Heart right ventricle (tissue), 16 donors: ENCODE results near the gene ISCA1. TPM values are rescaled to one million over a fixed set of nuclear protein-coding genes. Genes with fewer than 3 reads are reported as not detected.

ENCODE experiments used
- ATAC-seq, 8 donors: fragments of 200-7000 bp; cut with Tn5 transposase; one replicate each; pipeline ENCODE4 v1.9.1; 2020; ENCODE audit warnings: mild to moderate bottlenecking in 8 of 8, moderate library complexity in 8 of 8, moderate number of reproducible peaks in 1 of 8
- DNase-seq, 2 donors: peaks; one replicate each; pipeline ENCODE4 v3.0.0-alpha.2; 2020
- H3K27ac ChIP-seq, 10 donors: fragments of 200-600 bp; sonication (generic) in 2 of 10; one replicate each; pipeline versions ENCODE4 v1.5.0 to v1.8.0; 2020 to 2022; ENCODE audit warnings: mild to moderate bottlenecking in 3 of 10
- H3K27me3 ChIP-seq, 7 donors: fragments of 200-600 bp; one replicate each; pipeline ENCODE4 v1.8.0; 2021 to 2022; ENCODE audit warnings: mild to moderate bottlenecking in 2 of 7
- H3K36me3 ChIP-seq, 9 donors: fragments of 200-600 bp; sonication (generic) in 1 of 9; one replicate each; pipeline versions ENCODE4 v1.5.0 to v1.8.0; 2020 to 2022; ENCODE audit warnings: mild to moderate bottlenecking in 2 of 9
- H3K4me1 ChIP-seq, 9 donors: fragments of 200-600 bp; sonication (generic) in 1 of 9; one replicate each; pipeline versions ENCODE4 v1.5.0 to v1.8.0; 2020 to 2022; ENCODE audit warnings: mild to moderate bottlenecking in 4 of 9
- H3K4me3 ChIP-seq, 10 donors: fragments of 200-600 bp; sonication (generic) in 2 of 10; one replicate each; pipeline versions ENCODE4 v1.5.0 to v1.8.0; 2020 to 2022; ENCODE audit warnings: mild to moderate bottlenecking in 7 of 10, moderate library complexity in 2 of 10
- H3K9me3 ChIP-seq, 11 donors: fragments of 200-600 bp in 10 of 11; sonication (generic) in 2 of 11; one replicate each; pipeline versions ENCODE4 v1.5.0 to v1.8.0; 2013 to 2022; ENCODE audit warnings: mild to moderate bottlenecking in 2 of 11, control low read depth in 1 of 11, moderate library complexity in 1 of 11
- CTCF ChIP-seq, 9 donors: fragments of 200-600 bp; sonication (generic) in 2 of 9; IDR thresholded peaks; one replicate each; pipeline versions ENCODE4 v1.5.0 to v1.8.0; 2021 to 2022; ENCODE audit warnings: antibody characterized with exemption in 9 of 9, mild to moderate bottlenecking in 5 of 9, moderate library complexity in 1 of 9
- WGBS, 2 donors: extraction: QIAGEN DNeasy Blood & Tissue Kit; methylation state at CpG; one replicate each; pipeline ENCODE4 v1.1.7; 2013; ENCODE audit warnings: inconsistent platforms in 1 of 2; 5-methylcytosine and 5-hydroxymethylcytosine counted together
- intact Hi-C, 10 donors: fragments of 100-400 bp; cut with DNase I; formaldehyde crosslinking; loops; one replicate each; pipeline versions ENCODE4 v1.11.1 to v1.14.2; 2022
- polyA plus RNA-seq, 2 donors: library from polyadenylated mRNA; stranded (reverse); fragments of 200-250 nt; gene quantifications; one replicate each; pipeline ENCODE4 v1.2.3, GENCODE V29; 2013
- total RNA-seq, 10 donors: library from RNA; stranded (reverse); fragmentation: NEBNext Ultra II Directional in 3 of 10; extraction: Animal tissue kit (Norgen Biotek cat#: 25700) in 3 of 10; gene quantifications; one replicate each; pipeline versions ENCODE4 v1.2.1 to v1.2.4, GENCODE V29; 2021 to 2023
- donor health status: Arrhythmogenic right ventricular cardiomyopathy.
- donor health status: ischemic (EF 13 %, LVEDD 7.1; RV severe dilation, severe dysfunction).
- donor health status: healthy with polysubstance abuse.
- donor health status: DM: no; HTN: yes; CAD: no.
- donor health status: DM: no; HTN: no; CAD: no.
- donor health status: ischemic (EF 25% LVEDD 6.9; RV normal size, moderate dysfunction).
- donor health status: ischemic (EF 25% LVEDD 5.7; RV mildly dilated, moderate dysfunction).
- donor health status: healthy.
- donor health status: DM: yes; HTN: yes; CAD: no.
- donor health status: Ischemic cardiomyopathy.
- donor health status: ischemic (EF 35%, LVEDD 5.7; RV mildly dilated, moderate dysfunction).
- donor health status: nonischemic (EF 11% LVEDD 7.7; RV severe dilation, severe dysfunction).
- donor health status: DM: yes; HTN: yes; CAD: no.
- donor health status: PGD.
- donor health status: ischemic (EF 29% LVEDD 5.4; RV normal size, mild dysfunction).
- donor health status: nonischemic (EF 23%, LVEDD 6.1; RV moderate dilation, normal function).

Gene ISCA1
- total and polyA plus RNA-seq, 12 donors, result 27.1 to 86.1 (median 70.3) TPM

DNA sequence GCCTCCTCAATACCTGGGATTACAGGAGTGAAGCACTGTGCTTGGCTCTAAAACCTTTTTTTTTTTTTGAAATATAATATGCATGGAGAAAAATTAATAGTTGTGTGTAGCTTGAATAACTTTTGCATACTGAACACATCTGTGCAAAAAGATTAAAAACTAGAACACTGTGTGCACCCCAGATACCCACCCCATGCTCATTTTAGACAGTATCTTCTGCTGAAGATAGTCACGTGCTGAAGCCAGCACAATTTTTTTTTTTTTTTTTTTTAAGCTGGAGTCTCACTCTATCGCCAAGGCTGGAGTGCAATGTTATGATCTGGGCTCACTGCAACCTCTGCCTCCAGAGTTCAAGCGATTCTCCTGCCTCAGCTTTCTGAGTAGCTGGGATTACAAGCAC lies 62.7 kb downstream of the ISCA1 start:
- Histone ChIP-seq H3K36me3 (no peaks in the 10 kb centered on the region), H3K27ac (no peak overlapping the region), H3K9me3 (no peaks in the 10 kb centered on the region), H3K4me1 (no peaks in the 10 kb centered on the region), H3K4me3 (no peak overlapping the region), H3K27me3 (no peaks in the 10 kb centered on the region)
- WGBS, 2 donors, result 80 to 84% methylated on average over 3 of the region's 3 CpGs
- no peak for ATAC-seq
- no peak for DNase-seq
- no peak for TF ChIP-seq CTCF (IDR thresholded peaks at IDR 0.05)
- intact Hi-C loops, result no loop called here

GRCh38 chr9:86217076-86217755 lies 65.1 kb downstream of the ISCA1 start:
- no peaks in the 10 kb centered on the region for H3K36me3 ChIP-seq
- no peak for TF ChIP-seq CTCF (IDR thresholded peaks at IDR 0.05)

More at GRCh38 chr9:86217076-86217755, 65.1 kb downstream of the ISCA1 start:
- Histone ChIP-seq H3K27ac (no peak overlapping the region), H3K4me3 (no peak overlapping the region), H3K4me1 (no peaks in the 10 kb centered on the region), H3K27me3 (no peaks in the 10 kb centered on the region), H3K9me3 (no peaks in the 10 kb centered on the region)
- DNase-seq (no peak), ATAC-seq (no peak)
- whole genome bisulfite sequencing, 2 donors, result 88% methylated on average over 7 of the region's 7 CpGs
- intact Hi-C loops, result no loop called here

Other genes starting within 250 kb of the ISCA1 start
- 10 to 100 TPM in 1 of 10 donors, 1 to 10 TPM in 9; 2.3 to 15.0 (median 4.1) TPM for gene GOLM1, start 183.0 kb downstream of the ISCA1 start, total RNA-seq
- gene GOLM1, start 183.0 kb downstream of the ISCA1 start, polyA plus RNA-seq, result 1 to 10 TPM; 3.5 to 6.5 TPM
- gene C9orf153, start 22.9 kb downstream of the ISCA1 start, total RNA-seq, result under 1 TPM in 8 of 10 donors, not detected in 2; 0.14 to 0.72 (median 0.34) TPM
- under 1 TPM; 0.06 to 0.44 TPM for gene C9orf153, start 22.9 kb downstream of the ISCA1 start, polyA plus RNA-seq
- 10 to 100 TPM; 11.0 to 16.7 (median 14.4) TPM for gene TUT7, start 71.9 kb upstream of the ISCA1 start, total RNA-seq
- 10 to 100 TPM in 1 of 2 donors, 1 to 10 TPM in 1; 6.0 to 13.1 TPM for gene TUT7, start 71.9 kb upstream of the ISCA1 start, polyA plus RNA-seq